NCI-H446 (cell line): ENCODE data around the gene SGF29.
"Not testable (repeated sequence)": the region's sequence is repeated elsewhere in the genome, so short reads cannot be mapped to it uniquely, and the experiment has no call there.

Source experiments
- DNase-seq, 2 experiments: peaks; one replicate each; lab custom pipeline; 2025; lab: John Stamatoyannopoulos, UW

SGF29 gene

DNA sequence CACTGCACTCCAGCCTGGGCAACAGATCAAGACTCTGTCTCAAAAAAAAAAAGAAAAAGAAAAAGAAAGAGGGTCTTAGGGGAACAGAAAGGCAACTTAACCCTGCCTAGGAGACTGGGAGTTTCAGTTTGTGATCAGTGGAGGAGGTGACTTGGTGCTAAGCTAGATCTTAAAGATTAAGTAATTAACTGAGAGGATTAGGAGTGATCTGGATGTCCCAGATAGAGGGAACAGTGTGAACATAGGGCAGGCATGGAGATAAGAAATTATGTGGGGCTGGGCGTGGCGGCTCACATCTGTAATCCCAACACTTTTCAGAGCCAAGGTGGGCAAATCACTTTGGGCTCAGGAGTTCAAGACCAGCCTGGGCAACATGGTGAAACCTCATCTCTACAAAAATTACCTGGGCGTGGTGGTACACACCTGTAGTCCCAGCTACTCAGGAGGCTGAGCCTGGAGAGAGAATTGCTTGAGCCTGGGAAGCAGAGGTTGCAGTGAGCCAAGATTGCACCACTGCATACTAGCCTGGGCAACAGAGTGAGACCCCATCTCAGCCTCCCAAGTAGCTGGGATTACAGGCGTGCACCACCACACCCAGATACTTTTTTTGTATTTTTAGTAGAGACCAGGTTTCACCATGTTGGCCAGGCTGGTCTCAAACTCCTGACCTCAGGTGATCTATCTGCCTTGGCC, 12.7 kb downstream of the SGF29 start:
- not testable (repeated sequence) for DNase-seq

DNA sequence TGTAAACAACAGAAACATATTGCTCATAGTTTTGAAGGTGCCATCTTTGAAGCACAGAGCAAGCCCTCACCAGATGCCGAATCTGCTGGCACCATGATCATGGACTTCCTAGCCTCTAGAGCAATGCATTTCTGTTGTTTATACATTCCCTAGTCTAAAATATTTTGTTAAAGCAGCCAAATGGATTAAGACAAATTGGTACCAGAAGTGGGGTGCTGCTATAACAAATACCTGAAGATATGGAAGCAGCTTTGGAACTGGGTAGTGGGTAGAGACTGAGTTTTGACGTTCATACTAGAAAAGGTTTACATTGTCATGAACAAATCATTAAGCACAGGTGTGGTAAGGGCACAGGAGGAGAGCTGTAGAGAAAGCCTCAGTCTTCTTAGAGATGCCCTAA, 13.6 kb downstream of the SGF29 start:
- DNase-seq = no peak

DNA sequence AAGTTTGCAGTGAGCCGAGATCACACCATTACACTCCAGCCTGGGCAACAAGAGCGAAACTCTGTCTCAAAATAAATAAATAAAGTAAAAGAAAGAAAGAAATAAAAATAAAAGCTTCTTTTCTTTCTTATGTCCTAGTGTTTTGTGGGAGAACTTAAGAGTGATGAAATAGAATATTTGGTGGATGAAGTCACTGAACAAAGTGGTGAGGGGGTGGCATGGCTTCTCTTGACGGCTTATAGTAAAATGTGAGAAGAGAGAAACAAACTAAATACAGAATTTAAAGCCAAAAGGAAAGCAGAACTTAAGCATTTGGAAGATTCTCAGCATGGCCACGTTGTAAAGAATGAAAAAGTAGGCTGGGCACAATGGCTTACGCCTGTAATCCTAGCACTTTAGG, 15.3 kb downstream of the SGF29 start:
- no peak for DNase-seq

DNA sequence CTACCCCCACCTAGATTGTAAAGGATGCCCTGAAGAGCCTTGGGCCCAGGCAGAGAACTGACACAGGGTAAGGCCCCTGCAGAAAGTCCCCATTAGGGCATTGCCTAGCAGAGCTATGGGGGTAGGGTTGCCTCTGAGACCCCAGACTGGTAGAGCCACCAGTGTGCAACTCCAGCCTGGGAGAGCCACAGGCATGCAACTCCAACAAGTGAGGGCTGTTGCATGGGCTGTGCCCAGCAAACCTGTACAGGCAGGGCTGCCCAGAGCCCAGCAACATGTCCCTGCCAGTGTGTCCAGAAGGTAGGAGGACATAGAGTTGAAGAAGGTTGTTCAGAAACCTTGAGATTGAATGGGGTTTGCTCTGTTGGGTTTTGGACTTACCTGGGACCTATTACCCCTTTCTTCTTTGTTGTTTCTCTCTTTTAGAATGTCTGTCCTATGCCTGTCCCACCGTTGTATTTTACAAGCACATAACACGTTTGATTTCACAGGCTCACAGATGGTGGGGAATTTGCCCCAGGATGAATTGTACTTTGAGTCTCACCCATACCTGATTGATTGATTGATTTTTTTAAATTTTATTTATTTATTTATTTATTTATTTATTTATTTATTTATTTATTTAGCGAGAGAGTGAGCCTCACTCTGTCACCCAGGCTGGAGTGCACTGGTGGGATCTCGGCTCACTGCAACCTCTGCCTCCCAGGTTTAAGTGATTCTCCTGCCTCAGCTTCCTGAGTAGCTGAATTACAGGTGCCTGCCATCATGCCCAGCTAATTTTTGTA, 16.4 kb downstream of the SGF29 start:
- DNase-seq = no peak

DNA sequence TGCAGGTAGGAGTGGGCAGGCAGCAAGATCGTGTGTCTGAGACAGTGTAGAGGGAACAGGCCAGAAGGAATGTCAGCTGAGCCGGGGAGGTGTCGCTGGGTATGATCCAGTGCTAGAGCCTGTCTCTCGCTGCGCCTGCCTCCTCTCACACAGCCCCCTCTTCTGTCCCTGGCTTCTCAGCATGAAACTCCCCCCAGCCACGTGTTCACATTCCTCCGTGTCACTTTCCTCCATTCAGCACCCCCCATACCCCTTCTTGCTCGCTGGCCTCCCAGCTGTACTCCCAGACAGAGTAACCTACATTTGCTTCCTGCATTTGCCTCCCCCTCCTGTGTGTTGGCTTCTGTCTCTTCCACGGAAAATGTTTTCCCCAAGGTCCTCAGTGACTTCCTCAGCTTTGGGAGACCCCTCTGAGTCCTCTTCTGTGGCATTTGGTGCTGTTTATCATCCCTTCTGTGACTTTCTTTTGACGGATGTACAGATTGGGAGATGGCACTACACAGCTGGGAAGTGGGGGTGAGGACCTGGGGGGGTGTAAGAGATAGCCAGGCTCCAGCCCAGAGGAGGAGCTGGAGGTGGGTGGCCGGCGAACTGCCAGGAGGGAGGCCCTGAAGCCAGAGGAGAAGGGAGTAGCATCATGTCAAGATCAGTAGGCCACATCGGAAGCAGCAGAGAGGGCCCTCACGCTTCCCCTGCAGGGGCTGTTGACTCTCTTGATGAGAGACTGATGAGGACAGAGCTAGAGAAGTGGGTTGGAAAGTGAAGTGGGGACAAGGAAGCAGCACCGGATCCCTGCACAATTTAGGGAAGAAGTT, 19.2 kb downstream of the SGF29 start:
- no peak for DNase-seq

DNA sequence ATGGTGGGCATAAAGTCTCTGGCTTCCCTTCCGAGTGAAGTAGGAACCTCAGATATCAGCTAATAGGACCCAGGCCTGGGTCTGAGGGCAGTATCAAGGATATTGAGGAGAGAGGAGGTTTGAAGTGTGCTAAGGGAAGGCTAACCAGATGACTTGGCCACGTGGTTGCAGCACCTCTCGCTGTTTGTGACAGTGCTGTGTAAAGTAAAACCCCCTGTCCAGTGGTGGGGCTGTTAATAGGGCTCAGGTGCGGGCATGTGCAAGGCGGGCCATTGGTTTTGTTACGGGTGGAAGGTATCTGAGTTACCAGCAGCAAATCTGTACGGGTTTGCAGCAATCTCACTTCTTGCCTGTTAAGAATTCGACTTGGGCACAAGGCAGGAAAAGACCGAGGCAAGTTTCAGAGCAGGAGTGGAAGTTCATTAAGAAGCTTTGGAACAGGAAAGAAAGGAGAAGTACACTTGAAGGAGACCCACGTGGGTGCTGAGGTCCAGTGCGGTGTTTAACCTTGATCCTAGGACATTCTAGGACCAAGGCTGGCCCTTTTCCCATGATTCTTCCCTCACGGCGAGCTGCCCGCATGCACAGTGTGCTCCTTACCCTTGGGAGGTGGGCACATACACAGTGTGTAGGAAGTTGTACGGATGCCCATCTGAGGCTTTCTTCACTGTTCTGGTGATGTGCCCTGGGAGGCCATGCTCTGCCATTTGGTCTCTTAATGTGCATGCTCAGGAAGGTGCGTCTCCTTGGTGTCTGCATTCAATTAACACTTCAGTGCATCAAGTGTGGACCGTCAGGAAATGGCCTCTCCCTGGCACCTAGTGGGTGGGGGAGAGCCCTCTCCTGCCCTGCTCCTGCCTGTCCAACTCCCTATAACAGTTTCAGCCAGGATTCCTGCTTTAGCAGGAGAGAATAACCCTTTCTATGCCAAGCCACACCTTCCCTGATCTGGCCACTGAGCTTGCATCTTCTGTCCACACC, 20.3 kb downstream of the SGF29 start:
- DNase-seq = no peak

DNA sequence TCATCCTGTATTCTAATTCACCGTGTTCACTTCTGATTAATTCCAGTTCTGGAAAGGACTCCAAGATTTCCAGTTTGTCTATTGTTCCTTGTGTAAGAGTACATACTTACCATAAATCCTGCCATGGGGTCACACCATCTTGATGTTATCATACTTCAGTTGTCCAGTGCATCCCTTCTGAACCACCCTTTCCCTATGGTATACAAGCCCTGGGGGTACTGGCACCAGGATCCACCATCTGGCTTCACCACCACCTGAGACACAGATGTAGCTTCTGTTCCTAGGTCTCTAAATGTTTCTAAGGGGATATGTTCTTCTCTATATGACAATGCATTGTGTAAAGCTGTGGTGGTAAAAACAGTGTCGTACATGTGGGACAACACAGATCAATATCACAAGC, 21.2 kb downstream of the SGF29 start:
- no peak for DNase-seq

DNA sequence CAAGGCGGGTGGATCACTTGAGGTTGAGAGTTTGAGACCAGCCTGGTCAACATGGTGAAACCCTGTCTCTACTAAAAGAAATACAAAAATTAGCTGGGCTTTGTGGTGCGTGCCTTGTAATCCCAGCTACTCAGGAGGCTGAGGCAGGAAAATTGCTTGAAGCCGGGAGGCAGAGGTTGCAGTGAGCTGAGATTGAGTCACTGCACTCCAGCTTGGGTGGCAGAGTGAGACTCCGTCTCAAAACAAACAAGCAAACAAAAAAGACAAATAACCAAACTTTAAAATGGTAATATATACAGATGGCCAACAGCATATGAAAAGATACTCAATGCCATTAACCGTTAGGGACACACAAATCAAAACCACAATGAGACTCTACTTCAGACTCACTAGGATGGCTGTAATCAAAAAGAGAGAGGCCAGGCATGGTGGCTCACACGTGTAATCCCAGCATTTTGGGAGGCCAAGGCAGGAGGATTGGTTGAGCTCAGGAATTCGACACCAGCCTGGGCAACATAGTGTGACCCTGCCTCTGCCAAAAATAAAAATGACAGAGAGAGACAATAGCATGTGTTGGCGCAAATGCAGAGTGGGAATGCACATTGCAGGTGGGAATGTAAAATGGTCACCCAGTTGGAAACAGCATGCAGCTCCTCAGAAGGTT, 21.9 kb downstream of the SGF29 start:
- no peak for DNase-seq

DNA sequence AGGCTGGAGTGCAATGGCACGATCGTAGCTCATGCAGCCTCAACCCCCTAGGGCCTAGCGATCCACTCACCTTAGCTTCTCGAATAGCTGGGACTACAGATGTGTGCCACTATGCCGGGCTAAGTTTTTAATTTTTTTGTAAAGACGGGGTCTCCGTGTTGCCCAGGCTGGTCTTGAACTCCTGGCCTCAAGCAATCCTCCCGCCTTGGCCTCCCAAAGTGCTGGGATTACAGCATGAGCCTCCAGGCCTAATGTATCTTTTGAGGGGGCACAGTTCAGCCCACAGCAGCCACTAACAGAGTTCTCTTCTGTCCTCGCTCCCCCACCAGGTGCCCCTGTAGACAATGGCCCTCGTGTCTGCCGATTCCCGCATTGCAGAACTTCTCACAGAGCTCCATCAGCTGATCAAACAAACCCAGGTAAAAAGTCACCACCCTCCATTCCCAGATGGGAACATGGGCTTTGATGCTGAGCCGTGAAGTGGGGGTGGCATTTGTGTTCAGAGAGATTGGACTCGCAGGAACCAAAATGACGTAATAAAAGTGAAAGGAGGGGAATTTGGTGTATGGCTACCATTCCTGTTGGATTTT, 27.1 kb downstream of the SGF29 start:
- DNase-seq = no peak

DNA sequence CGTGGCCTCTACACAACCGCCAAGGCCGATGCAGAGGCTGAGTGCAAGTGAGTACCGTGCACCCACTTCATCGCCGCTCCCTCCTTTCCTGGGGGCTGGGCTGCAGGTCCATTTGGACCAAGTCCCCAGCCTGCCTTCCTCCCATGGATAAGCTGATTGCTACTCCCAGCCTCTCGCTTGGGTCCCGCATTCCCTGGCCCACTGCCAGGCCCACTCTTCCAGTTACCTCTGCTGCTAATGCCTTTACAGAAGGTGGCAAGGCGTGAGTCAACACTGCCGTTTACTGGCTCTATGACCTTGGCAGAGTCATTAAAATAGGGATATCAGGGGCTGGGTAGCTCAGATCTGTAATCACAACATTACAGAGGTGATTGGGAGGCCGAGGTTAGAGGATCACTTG, 32.0 kb downstream of the SGF29 start:
- DNase-seq = no peak

DNA sequence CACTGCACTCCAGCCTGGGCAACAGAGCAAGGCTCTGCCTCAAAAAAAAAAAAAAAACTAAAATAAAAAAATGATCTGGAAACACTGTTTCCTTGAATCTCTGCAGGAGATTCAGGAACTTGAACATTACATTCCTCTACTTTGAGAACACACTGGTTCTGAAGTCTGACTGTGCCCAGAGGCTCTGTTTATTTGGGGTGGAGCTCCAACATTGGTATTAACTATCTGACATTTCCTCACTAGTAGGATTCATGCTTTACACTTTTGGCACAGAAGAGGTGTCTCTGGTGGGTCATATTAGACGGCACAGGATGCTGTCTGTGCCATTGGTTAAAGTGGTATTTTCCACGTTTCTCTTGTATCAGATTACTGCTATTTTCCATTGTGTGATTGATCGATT, 32.7 kb downstream of the SGF29 start:
- DNase-seq = no peak

DNA sequence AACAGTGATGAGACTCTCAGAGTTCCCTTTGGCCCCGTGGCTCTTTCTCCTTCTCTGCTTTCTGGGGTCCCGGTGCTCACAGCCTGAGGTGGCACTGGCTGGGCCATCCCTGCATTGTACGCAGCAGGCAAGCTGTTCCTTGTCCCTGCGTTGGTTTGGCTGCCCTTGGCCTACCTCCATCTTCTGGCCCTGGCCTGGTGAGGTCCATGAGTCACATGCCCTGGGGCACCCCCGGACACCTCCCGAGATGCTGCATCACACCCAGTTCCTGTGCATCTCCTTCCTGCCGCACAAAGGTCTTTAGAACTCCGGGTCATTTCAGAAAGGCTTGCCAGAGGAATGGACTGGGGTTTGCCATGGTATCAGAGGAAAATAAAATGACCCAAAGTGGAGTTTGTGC, 33.7 kb downstream of the SGF29 start:
- no peak for DNase-seq

DNA sequence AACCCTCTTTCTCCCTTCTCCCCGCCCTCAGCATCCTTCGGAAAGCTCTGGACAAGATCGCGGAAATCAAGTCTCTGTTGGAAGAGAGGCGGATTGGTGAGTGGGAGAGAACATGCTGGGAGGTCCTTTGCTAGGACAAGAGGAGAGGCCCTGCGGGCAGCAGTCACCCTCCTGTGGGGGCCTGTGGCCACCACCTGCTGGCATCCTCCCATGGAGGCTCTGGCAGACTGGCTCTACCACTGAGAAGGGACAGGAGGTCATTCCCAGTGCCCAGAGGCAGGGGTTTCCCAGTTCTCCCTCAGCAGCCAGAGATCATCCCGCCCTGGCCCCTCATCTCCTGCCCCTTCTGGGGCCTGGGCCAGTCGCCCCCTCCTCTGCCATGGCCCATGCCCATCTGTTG, 35.3 kb downstream of the SGF29 start:
- DNase-seq = no peak

DNA sequence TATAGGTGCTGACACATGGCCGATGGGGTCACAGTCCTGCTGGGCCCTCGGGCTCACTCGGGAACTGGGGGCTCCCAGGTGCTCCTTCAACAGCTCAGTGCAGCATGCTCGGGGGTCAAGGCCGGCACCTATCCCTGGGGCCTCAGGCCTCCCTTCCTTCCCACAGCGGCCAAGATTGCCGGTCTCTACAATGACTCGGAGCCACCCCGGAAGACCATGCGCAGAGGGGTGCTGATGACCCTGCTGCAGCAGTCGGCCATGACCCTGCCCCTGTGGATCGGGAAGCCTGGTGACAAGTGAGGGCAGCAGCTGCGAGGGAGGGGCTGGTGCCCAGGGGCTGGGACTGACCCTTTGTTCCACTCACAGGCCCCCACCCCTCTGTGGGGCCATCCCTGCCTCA, 36.2 kb downstream of the SGF29 start:
- no peak for DNase-seq

DNA sequence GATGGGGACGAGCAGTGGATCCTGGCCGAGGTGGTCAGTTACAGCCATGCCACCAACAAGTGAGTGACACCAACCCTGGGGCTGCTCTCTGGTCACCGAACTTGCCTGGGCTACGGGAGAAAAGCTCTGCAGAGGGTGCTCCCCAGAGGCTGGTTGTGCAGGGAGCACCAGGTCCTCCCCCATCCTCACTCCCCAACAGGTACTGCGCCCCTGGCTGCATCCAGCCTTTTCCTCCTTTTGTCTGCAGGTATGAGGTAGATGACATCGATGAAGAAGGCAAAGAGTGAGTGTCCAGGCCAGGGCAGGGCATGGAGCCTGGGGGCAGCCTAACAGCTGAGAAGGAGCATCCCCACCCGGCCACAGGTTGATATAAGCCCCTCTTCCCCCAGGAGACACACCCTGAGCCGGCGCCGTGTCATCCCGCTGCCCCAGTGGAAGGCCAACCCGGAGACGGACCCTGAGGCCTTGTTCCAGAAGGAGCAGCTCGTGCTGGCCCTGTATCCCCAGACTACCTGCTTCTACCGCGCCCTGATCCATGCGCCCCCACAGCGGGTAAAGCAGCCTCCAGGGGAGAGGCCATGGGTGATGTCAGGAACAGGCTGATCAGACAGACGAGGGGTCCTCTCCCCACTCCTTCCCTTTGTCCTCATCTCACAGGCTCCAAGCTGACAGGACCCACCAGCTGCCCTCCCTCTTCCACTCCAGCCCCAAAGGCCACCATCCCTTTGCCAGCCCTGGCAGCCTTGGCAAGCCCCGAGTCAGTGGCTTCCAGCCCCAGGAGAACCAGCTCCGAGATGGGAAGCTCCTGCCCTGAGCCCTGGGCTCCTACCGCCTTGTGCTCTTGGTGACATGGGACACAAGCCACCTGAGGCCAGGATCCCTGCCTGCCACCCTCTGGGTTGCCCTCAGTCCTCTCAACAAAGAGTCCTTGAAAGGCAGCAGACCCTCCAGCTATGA, 36.9 kb downstream of the SGF29 start:
- DNase-seq = no peak

DNA sequence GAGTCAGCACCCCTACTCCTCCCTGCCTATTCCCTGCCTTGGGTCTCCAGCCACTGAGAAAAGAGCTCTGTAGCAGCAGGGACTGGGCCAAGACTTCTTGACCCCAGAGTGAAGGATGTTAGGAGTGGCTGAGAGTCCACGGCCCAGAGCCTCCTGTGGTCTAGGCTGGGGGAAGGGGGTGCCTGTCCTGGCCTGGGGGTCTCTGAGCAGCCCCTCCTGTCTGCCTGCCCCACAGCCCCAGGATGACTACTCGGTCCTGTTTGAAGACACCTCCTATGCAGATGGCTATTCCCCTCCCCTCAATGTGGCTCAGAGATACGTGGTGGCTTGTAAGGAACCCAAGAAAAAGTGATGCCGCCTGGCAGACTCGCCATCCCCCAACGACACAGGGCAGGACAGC, 37.6 kb downstream of the SGF29 start:
- DNase-seq = no peak

DNA sequence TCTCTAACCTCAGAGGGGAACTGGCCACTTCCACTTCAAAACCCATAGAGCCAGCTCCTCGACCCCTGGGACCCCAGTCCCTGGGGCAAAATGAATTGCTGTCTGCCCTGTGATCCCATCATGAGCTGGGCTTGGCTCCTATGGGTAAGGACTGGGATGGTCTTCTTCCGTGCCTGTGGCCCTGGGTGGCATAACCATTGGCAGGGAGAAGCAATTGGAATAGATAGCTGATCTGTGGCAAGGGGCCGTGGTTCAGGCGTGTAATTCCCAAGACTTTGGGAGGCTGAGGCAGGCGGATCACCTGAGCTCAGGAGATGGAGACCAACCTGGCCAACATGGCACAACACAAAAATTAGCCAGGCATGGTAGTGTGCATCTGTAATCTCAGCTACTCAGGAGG, 38.8 kb downstream of the SGF29 start:
- no peak for DNase-seq

DNA sequence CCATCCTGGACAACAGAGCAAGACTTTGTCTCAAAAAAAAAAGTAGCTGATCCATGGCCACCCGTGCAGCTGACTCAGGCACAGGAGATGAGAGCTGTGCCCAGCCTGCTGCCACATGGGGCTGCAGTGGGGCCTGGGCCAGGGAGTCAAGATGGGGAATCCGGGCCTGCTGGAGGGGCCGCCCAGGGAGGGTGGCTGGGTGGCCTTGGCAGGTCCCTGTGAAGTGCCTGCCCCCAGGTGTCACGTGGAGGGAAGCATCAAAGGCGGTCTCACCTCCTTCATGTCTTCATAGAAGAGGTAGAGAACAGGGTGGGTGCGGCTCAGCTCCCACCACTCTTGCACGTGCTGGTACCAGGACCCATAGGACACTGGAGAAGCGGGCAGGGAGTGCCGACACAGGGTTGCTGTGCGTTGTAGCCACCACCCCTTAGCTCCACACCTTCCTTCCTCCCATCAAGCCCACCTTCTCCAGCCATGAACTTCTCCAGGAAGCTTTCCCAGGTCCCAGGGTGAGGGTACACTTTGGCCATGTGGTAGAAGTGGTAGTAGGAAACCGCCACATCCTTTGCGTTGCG, 39.3 kb downstream of the SGF29 start:
- DNase-seq = no peak

DNA sequence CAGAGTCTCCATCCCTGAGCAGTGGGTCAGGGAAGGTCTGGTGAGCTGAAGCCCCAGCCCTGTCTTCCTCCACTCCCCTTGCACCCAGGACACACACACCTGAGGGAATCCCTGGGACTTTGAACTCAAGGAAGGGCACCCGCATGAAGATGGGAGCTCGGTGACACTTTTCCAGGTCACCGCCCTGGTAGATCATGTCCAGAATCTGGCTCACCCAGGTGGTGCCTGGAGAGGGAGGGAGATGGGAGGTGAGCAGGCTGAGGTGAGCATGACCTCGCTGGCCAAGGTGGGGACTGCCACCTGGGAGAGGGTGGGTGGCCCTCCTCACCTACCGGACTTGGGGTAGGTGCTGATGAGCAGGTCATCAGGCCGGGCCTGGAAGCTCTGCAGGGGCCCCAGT, 41.7 kb downstream of the SGF29 start:
- DNase-seq = not testable (repeated sequence)
